Adrenal gland (tissue), 12 donors: ENCODE results near the gene KCTD19. TPM values are rescaled to one million over a fixed set of nuclear protein-coding genes. Genes with fewer than 3 reads are reported as not detected.

Experiments
- DNase-seq, 7 donors: peaks; one replicate each; pipeline ENCODE4 v3.0.0-alpha.2; 2019 to 2020
- H3K27ac ChIP-seq, 5 donors: fragments of 200-600 bp; sonication (generic) in 4 of 5; 1 replicate in 3 of 5; 2 replicates in 2 of 5; pipeline versions ENCODE4 v1.5.1 to v1.8.0; 2016 to 2020; ENCODE audit warnings: mild to moderate bottlenecking in 1 of 5
- H3K27me3 ChIP-seq: fragments of 200-600 bp; 2 replicates; pipeline ENCODE4 v1.8.0; 2021
- H3K36me3 ChIP-seq, 2 donors: fragments of 200-600 bp; replicated peaks in 1 of 2; 1 replicate in 1 of 2; 2 replicates in 1 of 2; pipeline versions ENCODE4 v1.5.1 to v1.8.0; 2018 to 2022
- H3K4me1 ChIP-seq, 2 donors: fragments of 200-600 bp; replicated peaks in 1 of 2; 1 replicate in 1 of 2; 2 replicates in 1 of 2; pipeline versions ENCODE4 v1.5.1 to v1.8.0; 2018 to 2021
- H3K4me3 ChIP-seq, 4 donors: fragments of 200-600 bp; sonication (generic) in 3 of 4; one replicate each; pipeline ENCODE4 v1.5.1; 2016 to 2018
- H3K9me3 ChIP-seq, 3 donors: fragments of 200-600 bp; sonication (generic) in 1 of 3; replicated peaks in 1 of 3; 1 replicate in 2 of 3; 2 replicates in 1 of 3; pipeline versions ENCODE4 v1.5.1 to v1.8.0; 2016 to 2021
- CTCF ChIP-seq, 6 experiments: fragments of 450-650 bp in 4 of 6; fragments of 200-600 bp in 2 of 6; sonication (generic) in 1 of 6; IDR thresholded peaks; 1 replicate in 5 of 6; 2 replicates in 1 of 6; pipeline versions ENCODE4 v1.5.1 to v1.8.0; 2016 to 2021; ENCODE audit warnings: antibody characterized with exemption in 6 of 6, mild to moderate bottlenecking in 2 of 6, moderate library complexity in 1 of 6
- POLR2A ChIP-seq, 2 donors: fragments of 450-650 bp; IDR thresholded peaks; one replicate each; pipeline ENCODE4 v1.6.1; 2017; ENCODE audit warnings: antibody characterized with exemption in 2 of 2, mild to moderate bottlenecking in 2 of 2, moderate library complexity in 1 of 2
- WGBS, 4 donors: extraction: QIAGEN DNeasy Blood & Tissue Kit in 2 of 4; methylation state at CpG; one replicate each; pipeline versions ENCODE4 v1.1.5 to v1.1.7; 2013 to 2017; 5-methylcytosine and 5-hydroxymethylcytosine counted together
- intact Hi-C, 2 donors: fragments of 100-400 bp; cut with DNase I; formaldehyde crosslinking; loops; one replicate each; pipeline versions ENCODE4 v1.14.1 to v1.15.0; 2022 to 2023
- polyA plus RNA-seq, 3 donors: library from polyadenylated mRNA; stranded (reverse); fragments of 200-250 nt in 2 of 3; fragments of 350-450 nt in 1 of 3; fragmentation: Illumina TruSeq in 1 of 3; extraction: RNeasy Lipid Tissue Mini Kit (QIAGEN cat#74804) in 1 of 3; gene quantifications; one replicate each; pipeline ENCODE4 v1.2.3, GENCODE V29; 2013 to 2014
- total RNA-seq, 9 donors: library from RNA; depleted of rRNA in 4 of 9; stranded (reverse); fragments of >200 nt in 4 of 9; fragments of 120-200 nt in 1 of 9; fragmentation: NEBNext Ultra II Directional in 1 of 9; extraction: Animal tissue kit (Norgen Biotek cat#: 25700) in 1 of 9; gene quantifications; one replicate each; pipeline versions ENCODE4 v1.1.0 to v1.2.4, GENCODE V29; 2013 to 2023
- donor health status: healthy with polysubstance abuse.
- donor health status: Bipolar disorder and iron deficiency.
- donor health status: DM: yes; HTN: yes; CAD: no.
- donor health status: DM: no; HTN: no; CAD: no.
- donor health status: DM: no; HTN: no; CAD: no.
- donor health status: DM: yes; HTN: yes; CAD: no.

Gene KCTD19
- total and polyA plus RNA-seq, 12 donors: 0.04 to 3.2 (median 0.18) TPM; not detected in 7

- peaks cover 5% of the 10 kb centered on the region for H3K27me3 ChIP-seq
- 0 to 1% (median 0%) methylated on average over 12 to 26 of the region's 26 CpGs; no CpG with 5 or more reads in 1 of the 4 donors for WGBS, 4 donors
- no peaks in the 10 kb centered on the region for H3K9me3 ChIP-seq
- intact Hi-C loops: no loop called here
- H3K4me3 ChIP-seq: peak overlapping the region; percentile 62 to 89 (median 84)
- peak overlapping the region; percentile 83 to 94 (median 85) for H3K27ac ChIP-seq
- H3K4me1 ChIP-seq: peaks cover 50 to 58% of the 10 kb centered on the region in 2 donors
- TF ChIP-seq CTCF (IDR thresholded peaks at IDR 0.05) (no peak), POLR2A (IDR thresholded peaks at IDR 0.05) (no peak)
- H3K36me3 ChIP-seq: no peaks in the 10 kb centered on the region
- peak in 5 of 7 donors; percentile 52 to 74 (median 70) for DNase-seq
These were observed 79.8 kb downstream of the KCTD19 start for GRCh38 chr16:67246756-67247191.

DNA sequence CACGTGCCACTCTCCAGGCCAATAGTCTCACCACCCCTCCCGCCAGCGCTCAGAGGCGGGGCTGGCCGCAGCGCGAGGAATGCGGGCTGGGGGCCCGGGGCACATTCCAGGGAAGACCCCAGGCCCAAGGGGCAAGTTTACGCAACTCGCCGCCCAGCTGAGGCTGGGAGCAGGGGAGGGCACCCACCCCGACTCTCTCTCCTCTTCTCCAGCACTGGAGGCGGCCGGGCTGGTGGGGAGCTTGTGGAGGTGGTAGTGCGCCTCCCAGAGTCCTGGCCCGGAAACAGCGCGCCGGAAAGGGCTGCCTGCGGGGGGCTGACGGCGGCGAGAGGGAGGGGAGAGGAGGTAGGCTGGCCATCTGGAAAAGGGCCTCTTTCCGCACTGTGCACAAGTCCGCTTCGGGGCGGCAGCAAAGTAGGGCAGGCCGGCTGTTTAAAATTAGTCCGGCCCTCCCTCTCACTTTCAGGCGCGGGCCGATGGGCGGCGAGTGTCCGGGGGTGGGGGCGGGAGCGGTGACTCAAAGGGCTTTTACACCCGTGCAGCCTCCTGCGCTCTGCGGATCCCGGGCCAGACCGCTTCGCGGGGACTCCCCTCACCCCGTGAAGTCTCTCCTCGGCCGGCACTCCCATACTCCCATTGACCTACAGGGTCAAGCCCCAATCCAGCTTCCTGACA is 80.3 kb downstream of the KCTD19 start:
- Histone ChIP-seq H3K27ac (peak overlapping the region; percentile 83 to 94 (median 85)), H3K9me3 (no peaks in the 10 kb centered on the region), H3K4me3 (peak overlapping the region; percentile 62 to 89 (median 84)), H3K36me3 (no peaks in the 10 kb centered on the region), H3K27me3 (peaks cover 5% of the 10 kb centered on the region), H3K4me1 (peaks cover 56 to 64% of the 10 kb centered on the region in 2 donors)
- 0 to 1% (median 0%) methylated on average over 2 to 48 of the region's 48 CpGs for WGBS, 4 donors
- DNase-seq: peak; percentile 83 to 94 (median 85)
- TF ChIP-seq POLR2A (IDR thresholded peaks at IDR 0.05) (peak; percentile 47 to 64), CTCF (IDR thresholded peaks at IDR 0.05) (peak in 5 of 6 experiments; percentile 25 to 55 (median 37))
- intact Hi-C loops: no loop called here

- Histone ChIP-seq H3K4me1 (peaks cover 61 to 69% of the 10 kb centered on the region in 2 donors), H3K36me3 (no peaks in the 10 kb centered on the region), H3K27me3 (peaks cover 5% of the 10 kb centered on the region), H3K27ac (peak overlapping the region; percentile 83 to 94 (median 85)), H3K9me3 (no peaks in the 10 kb centered on the region), H3K4me3 (peak overlapping the region in 2 of 4 donors; percentile 89)
- intact Hi-C loops: no loop called here
- no peak for TF ChIP-seq CTCF (IDR thresholded peaks at IDR 0.05)
- no peak for TF ChIP-seq POLR2A (IDR thresholded peaks at IDR 0.05)
- WGBS, 4 donors: 5 to 8% (median 7%) methylated on average over 4 to 8 of the region's 8 CpGs
- peak in 4 of 7 donors; percentile 89 to 92 (median 91) for DNase-seq
These were observed 80.9 kb downstream of the KCTD19 start for GRCh38 chr16:67245674-67246080.

DNA sequence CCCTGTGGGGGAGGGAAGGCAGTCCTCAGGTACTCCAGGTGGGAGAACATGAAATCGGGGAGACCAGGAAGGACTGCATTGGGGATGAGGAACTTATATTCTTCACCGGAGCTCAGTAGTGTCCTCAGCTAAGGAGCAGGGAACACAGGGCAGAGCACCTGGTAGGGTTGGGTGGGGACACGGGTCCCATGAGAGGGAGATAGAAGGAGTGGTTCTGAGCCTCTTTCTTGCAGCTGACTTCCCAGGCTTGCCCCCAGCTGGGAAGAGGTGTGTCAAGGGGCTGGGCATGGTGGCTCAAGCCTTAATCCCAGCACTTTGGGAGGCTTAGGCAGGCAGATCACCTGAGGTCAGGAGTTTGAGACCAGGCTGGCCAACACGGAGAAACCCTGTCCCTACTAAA is 81.4 kb downstream of the KCTD19 start:
- H3K36me3 ChIP-seq: no peaks in the 10 kb centered on the region
- peaks cover 66 to 74% of the 10 kb centered on the region in 2 donors for H3K4me1 ChIP-seq
- peaks cover 5% of the 10 kb centered on the region for H3K27me3 ChIP-seq
- DNase-seq: peak in 2 of 7 donors; percentile 14 to 15
- peak overlapping the region in 2 of 4 donors; percentile 89 for H3K4me3 ChIP-seq
- WGBS, 4 donors: 69 to 78% (median 74%) methylated on average over 4 of the region's 4 CpGs
- no peaks in the 10 kb centered on the region for H3K9me3 ChIP-seq
- TF ChIP-seq CTCF (IDR thresholded peaks at IDR 0.05) (no peak), POLR2A (IDR thresholded peaks at IDR 0.05) (no peak)
- intact Hi-C loops: no loop called here
- H3K27ac ChIP-seq: peak overlapping the region; percentile 64 to 94 (median 85)
